T follicular helper cell (primary cell): ENCODE data around the gene TOPAZ1.

Source experiments
- DNase-seq: peaks from one replicate; pipeline ENCODE4 v3.0.0-alpha.2; 2020; ENCODE audit warnings: low read depth
- total RNA-seq, 2 experiments: gene quantifications; one replicate each; lab custom pipeline; 2026; lab: John Stamatoyannopoulos, UW

TOPAZ1 gene
- total RNA-seq, result 0 to 0.06 reads per million in 2 experiments

DNA sequence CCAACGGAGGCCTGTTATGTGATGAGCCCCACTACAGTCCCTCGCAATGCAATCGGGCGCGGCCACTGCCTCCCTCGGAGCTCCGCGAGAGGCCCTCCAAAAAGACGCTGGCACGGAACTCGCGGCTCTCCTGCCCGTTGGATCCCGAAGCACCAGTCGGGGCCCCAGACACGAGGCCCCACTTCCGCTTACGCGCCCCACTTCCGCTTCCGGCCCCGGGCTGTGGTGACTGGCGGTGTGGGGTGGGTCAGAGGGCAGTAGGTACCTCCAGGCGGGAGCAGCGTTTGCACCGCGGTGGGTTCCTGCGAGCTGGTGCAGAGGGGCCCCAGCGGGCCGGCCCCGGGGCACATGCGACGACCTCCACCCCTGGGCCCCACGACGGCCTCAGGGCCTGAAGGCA lies at the start of gene TOPAZ1:
TOPAZ1 (plus strand) TSS at position 181 of the 400 bp plus-strand sequence; CDS start at position 349, 168 bp downstream.
- no peak for DNase-seq

DNA sequence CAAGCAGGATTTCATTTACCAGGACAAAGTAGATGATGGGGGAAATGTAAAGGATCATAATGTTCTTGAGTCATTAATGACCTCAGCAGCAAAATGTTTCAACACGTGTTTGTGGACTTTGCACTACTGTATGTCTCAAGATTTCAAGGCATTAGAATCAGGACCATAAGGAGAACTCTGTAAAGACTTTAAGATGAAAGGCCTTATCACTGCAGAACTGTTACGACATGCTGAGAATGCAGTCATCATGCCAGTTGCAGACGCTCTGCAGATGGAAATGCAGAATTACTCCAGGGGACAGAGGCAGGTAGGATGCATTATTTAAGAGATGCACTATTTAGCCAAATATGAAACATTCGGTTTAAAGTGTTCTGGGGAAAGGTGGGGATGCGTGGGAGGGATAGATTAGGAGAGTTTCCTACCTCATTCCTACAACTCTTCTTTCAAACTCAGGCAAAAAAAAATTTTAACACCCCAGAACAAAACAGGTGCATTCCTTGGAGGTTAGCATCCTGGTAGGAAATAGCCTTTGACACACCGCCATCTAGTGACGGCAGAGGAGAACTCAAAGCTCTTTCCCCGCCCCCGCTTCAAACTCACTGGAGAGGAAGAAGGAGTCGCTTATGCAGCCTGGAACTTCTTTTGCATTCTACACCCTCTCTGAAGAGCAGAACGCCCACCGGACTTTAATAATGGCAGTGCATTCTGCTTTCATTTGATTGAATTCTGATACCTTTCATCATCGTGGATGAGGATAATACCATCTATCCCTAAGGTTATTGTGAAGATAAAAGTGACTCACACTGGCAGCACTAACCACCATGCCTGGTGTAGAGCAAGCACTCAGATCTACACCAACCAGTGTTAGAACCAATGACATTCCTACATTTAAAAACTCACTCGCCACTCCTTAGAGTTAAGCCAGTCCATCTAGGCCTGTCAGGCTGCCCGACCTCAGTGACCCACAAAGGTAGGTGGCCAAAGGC lies 43.1 kb upstream of the TOPAZ1 start:
- DNase-seq, result peak; percentile 51

DNA sequence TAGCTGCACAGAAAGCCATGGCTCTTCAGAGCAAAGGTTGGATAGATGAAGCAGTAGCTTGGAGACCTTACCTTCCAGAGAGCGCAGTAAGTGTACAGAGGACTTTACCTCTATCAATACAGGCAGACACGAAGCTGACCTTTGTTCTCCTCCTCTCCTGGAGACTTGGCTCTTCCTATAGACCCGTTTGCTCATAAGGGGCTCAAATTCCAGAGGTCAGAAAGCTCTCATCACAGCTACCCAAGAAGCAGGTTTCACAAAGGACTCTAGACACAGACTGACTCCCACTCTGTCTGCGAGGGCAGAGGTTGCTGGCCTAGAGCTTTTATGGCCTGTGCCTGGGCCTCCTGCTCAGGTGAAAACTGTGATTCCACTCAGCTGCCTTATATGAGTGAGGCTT lies 35.4 kb upstream of the TOPAZ1 start:
- DNase-seq, result no peak

DNA sequence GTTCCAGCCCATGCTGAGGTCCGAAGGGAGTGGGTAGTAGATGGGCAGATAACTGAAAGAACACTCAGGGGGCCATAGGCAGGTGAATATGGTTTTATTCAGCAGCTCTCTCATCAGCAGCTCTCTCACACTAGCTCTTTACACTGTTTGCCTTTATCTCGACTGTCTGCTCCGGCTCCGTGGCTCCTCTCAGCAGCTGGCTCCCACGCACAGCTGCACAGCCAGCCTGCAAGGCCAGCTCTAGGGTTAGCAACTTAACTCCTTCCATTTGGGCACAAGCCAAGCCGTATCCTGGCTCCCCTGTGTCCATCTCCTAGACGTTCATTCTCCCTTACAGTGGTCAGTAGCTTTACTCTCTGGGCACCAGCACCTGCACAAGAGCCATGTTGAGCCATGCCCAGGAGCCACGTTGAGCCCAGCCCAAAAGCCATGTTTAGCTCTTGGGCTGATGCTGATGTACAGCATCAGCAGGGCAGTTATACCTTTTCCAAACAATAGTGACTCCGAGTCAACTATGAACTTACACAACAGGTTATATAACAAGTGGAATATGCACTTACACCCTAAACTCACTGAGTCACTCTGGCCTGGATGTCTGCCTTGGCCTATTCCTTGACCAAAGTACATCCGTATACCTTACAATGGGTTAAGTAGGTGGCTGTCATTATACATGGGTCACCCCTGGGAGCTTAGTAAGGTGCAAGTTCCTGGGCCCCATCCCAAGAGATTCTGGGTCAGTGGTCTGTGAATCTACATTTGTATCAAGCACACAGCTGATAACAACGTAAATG lies 34.6 kb upstream of the TOPAZ1 start:
- no peak for DNase-seq

DNA sequence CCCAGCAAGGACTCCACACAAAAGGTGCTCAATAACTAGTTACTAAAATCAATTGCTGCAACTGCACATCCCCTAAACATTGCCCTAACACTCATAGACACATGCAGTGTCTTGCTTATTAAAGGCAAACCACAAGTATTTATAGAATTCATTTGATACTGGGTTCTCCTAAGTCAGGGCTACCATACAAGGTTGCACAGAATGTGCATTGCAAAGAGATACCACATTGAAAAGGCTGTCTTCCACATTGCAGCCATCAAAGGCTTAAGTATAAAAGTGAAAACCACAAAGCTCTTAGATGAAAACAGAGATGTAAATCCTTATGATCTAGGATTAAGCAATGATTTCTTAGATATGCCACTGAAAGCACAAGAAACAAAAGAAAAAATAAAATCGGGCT lies 33.6 kb upstream of the TOPAZ1 start:
- no peak for DNase-seq

DNA sequence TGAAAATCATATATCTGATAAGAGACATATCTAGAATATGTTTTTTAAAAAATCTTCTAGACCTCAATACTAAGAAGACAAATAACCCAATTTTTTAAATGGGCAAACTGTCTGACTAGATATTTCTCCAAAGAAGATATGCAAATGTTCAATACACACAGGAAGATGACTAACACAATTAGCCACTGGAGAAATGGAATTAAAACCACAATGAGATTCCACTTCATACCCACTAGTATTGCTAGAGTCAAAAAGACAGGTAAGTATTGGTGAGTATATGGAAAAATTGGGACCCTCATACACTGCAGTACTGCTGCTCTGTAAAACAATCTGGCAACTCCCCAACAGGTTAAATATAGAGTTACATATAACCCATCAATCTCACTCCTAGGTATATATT lies 33.1 kb upstream of the TOPAZ1 start:
- no peak for DNase-seq

DNA sequence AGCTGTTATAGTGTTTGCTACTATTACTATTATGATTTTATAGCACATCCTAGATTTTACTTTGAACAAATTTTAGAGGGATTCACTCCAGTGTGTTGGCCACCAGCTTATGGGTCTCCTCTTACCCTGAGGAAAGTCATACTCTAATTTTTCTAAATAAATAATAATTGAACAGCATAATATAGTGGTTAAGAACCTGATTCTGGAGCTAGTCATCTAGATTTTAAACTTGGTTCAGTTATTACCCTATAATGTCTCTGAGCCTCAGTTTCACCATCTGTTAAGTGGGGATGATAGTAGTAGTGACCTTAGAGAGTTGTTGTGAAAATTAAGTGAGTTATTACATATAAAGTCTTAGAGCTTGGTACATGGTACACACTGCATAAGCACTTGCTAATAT lies 30.7 kb upstream of the TOPAZ1 start:
- no peak for DNase-seq

DNA sequence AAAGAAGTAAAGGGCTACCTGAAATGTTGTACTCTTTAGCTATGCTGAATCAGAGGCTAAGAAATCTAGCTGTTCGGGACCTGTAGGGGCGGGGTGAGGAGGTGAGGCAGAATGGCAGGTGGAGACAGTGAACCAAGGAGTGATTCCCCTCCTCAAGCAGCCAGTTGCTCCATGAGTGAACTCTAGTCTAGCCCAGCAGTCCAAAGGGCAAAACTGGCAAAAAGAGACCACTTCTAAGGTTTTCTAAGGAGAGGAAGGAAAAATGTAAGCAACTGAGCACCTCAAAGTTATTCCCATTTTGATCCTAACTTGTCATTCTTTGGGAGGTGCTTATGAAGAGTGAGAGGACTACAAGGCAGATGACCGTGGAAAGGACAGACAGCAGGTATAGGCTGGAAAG lies 19.3 kb upstream of the TOPAZ1 start:
- DNase-seq, result no peak

DNA sequence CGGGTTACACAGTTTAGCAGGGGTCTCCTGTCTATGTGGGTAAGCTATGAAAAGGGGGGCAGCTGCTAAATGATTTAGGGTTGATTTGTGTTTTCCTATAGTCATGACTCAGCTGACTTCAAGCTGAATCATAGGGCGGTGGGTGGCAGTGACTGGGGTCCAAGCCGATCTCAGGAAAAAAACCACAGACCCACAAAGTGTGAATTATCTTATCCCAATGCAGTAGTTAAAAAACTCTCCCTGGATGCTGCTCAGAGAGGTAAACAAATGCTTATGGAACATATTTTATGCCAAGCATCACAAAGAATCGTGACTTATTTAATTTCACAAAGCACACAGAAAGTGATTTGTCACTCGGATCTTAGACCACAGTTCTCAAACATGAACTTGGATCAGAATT lies 18.4 kb upstream of the TOPAZ1 start:
- DNase-seq, result no peak

DNA sequence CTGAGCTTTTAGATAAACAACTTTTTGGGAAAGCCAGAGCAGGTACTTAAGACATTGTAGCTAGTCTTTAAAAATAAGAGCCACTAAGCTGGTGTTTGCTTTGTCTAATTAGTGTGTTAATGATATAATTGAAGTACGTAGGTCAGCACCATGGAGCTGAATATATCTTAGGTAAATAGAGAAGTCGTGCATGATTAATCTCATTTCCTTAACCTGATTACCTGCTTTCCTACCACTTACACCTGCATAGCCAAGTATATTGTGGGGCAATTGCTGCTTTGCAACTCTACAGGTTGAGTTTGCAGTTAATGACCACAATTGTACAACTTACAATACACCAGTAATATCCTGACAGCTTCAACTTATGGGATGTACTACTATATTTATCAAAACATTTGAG lies 17.6 kb upstream of the TOPAZ1 start:
- no peak for DNase-seq

DNA sequence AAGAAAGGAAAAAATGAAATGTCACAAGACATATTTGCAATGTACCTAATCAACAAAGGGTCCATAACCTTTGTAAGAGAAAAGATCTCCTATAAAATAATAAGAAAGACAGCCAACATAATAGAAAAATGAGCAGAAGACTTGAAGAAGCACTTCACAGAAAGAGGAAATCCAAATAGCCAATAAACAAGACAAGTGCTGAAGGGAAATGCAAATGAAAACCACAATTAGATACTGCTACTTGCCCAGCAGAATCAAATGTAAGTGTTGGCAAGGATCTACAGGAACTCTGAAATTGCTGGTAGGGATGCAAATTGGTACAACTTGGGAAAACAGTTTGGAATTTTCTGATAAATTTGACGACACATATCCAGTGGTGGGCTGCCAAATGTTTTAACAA lies 15.1 kb upstream of the TOPAZ1 start:
- DNase-seq, result no peak

DNA sequence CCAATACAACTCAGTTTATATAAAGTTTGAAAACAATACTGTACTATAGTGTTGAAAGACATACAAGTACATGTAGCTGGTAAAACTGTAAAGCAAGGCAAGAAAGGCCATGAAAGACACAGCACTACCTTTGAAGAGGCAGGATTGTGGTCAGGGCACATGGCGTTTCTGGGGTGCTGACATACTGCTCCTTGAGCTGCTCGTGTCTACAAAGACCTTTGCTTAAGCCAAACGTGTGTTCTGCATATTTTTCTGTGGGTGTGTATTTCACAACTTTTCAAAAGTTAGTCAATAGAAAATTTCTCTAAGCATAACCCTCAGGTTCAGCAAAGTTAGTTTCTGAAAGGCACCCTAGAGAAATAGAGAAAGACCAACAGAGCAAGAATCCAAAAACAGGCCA lies 14.1 kb upstream of the TOPAZ1 start:
- no peak for DNase-seq

DNA sequence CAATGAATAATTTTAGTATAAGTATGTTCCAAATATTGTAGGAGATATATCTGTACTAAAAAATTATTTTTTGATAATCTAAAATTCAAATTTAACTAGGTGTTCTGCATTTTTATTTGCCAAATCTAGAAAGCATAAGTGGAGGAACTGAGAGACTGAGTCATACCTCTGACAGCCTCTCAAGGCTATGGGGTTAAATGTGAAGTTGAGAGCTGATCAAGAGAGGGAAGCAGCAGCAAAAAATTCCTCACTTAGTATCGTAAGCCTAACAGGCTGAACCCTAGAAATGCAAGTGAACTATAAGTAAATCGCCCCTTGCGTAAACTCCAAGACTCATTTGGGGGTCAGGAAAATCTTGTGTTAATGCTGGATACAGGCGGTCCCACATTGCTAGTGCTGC lies 12.8 kb upstream of the TOPAZ1 start:
- no peak for DNase-seq

DNA sequence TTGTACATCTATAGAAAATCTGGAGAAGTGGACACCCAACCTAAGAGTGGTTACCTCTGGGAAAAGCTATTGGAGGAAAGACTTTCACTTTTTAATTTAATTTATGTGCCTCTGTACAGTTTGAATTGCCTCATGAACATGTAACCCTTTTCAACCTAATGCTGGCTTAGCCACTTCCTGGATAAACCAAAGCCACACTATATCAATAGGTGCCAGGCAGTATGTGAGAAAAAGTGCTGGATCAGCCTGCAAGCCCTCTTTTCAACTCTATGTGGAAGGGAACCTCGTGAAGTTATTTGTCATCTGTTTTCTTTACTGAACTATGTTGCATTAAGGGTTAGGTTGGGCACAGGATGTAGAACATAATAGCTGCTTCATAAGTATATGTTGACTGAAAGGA lies 9.3 kb upstream of the TOPAZ1 start:
- no peak for DNase-seq

DNA sequence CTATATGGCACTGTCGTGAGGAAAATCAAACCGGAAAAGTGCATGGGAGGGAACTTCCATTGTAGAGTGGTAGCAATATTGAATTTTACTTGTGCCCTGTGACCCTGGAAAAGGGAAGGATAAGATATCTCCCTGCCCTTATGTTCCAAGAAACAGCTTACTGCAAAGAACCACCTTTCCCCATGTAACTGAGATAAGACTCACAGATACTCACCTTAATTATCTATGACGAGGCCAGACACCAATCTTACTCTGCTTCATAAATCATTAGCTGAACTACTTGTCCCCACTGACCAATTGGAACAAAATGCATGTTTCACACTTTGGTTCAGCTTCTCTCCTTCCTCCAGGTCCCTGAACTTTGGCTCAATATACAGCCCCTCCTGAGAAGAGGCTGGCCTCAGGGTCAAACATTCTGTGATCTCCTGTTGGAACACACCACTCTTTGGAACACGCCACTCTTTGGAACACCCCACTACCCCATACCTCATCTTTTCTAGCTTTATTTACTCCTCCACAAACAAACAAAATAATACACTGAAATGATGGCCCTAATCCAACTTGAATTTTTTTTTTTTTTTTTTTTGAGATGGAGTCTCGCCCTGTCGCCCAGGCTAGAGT lies 6.9 kb upstream of the TOPAZ1 start:
- no peak for DNase-seq

DNA sequence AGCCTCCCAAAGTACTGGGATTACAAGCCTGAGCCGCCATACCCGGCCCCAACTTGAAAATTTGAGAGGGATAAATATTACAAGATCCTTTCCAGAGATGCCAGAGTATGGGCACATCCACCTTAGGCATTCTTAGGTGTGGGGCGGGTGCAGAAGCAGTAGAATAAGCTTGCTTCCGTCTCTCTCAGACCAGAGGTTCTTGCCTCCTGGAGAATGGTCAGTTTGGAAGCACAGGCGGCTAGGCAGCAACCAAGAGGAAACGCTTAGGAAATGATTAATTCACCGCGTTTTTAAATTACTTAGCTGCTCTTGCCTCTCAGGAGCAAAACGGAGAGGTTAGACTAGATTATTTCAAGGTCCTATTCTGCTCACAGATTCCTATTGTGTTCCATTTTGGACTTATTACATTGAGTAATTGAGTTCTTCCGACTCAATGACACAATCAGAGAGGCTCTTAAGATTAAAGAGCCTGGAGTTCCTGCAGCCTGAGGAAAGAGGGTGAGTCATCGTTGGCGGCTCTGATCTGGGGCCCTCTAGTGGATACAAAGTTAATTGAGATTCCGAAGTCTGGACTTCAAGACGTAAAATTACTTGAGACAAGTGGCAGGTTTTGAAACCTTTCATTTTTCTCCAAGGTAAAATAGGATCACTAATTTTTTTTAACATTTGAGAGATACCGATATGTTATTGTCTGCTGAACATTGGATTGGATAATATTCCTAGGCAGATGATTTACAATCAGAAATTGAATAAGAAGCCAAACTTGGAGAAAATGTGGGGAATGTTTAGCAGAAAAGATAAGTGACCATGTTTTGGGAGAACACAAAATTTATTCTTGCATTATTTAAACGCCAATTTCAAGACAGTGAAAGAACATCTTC lies 5.8 kb upstream of the TOPAZ1 start:
- DNase-seq, result peak; percentile 32

DNA sequence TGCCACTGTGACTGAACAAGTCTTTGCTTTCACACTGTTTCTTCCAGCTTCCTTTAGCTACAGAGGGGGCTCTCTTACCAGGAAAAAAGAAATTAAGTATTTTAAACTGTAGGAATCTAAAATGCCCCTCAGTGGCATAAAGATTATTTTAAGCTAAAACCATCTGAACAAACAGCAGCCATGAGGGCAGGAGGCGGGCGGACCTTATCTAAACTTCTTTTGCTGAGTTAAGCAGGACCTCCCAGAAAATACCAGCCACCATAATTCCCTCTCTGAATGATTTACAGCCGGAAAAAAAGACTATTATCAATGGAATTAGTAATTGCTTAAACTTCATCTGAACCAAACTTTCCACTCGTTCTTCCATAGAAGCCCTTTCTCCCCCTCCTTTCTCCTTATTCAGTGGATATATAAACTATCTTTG lies 5.2 kb upstream of the TOPAZ1 start:
- no peak for DNase-seq

DNA sequence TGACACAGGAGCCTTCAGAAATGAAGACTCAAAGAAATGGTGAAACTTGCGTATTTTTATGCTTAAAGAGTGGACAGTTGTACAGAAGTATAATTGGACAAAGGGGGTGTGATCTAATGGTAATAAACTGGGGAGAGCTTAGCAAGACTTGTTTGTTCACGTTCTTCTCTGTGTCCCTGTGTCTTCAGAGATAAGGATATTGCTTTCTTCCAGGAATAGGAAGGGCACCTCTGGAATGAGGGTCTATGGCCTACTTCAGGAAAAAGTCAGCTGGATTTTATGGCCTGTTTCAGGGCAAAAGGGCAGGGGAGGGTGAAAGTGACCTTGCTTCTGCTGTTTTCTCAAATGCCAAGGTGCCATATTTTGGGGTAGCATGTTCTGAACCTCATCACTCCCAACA lies 4.5 kb upstream of the TOPAZ1 start:
- no peak for DNase-seq

DNA sequence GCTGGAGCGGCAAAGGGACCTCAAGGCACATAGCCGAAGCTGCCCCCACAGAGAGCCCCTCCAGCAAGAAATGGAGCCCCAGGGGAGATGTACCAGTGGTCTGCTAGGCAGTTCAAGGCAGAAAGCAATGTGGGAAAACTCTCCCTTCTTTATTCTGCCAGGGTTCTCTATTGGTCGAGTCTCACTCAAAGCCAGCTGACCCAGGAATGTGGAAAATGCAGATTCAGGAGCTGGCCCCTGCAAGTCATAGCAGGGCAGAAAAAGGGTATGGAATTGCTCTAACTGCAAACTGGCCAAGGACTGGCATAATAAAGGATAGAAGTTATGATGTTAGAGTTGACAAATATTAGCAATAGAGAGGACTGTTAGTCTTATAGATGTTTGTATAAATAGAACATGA lies 4.0 kb upstream of the TOPAZ1 start:
- no peak for DNase-seq

DNA sequence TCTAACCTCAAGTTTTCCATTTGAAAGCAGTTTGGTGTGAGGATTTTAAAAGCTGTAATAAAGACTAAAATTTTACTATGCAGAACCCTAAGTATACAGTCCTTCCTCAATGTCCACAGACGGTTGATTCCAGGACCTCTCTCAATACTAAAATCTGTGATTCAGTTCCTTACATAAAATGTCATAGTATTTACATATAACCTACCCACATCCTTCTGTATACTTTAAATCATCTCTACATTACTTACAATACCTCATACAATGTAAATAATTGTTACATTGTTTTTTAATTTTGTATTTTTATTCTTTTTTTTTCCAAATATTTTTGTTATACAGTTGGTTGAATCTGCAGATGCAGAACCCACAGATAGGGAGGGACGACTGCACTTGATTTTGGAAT lies 2.8 kb upstream of the TOPAZ1 start:
- no peak for DNase-seq

DNA sequence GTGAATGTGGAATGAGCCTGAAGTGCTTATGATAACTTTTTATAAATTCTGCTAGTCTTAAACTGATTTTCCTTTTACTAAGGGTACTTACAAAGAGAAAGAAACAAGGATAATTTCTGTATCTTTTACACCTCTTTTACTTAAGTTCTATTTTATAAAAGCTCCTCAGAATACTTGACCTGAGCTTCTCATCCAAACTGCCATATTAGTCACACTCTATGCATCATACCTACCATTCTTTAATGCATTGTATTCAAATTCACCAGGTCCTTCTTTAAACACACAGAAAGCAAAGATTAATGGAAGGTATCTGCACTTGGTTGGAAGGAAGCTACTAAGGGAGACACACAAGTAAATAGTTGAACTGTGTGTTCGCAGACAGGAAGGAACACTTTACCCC lies 1.6 kb upstream of the TOPAZ1 start:
- no peak for DNase-seq

DNA sequence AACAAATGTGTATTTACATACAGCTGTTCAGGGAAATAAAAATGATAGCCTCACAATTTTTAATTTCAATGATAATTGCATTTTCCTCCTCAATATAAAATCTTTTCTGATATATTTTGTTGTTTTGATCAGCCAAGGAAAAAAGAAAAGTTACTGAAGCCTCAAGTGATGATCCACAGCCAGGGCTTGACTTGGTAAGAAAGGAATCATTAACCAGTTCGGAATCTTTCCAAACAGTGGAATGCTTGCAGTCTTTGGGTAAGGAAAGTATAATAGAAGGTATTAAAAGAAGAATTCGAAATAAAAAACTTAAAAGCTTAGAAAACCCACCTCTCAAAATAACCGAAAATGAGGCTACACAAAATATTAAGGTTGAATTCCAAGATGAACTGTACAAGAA lies 1.0 kb downstream of the TOPAZ1 start:
- no peak for DNase-seq
